ENCODE results near the gene KRT40. TPM values are rescaled to one million over a fixed set of nuclear protein-coding genes. Genes with fewer than 3 reads are reported as not detected.
A peak's percentile ranks its signal among the peaks of the same experiment; 100 is the strongest.

Gene KRT40
- total and polyA plus RNA-seq, 2 of the 4 experiments (the other 2 are of a cell fraction), result not detected

GRCh38 chr17:40980117-40980516 is 4.0 kb downstream of the KRT40 start:
- no peak for ATAC-seq (ENCODE audit: low read depth)

More at GRCh38 chr17:40980117-40980516, 4.0 kb downstream of the KRT40 start:
- in situ Hi-C loops (cut with MboI; ENCODE audit: low sequenced_read_pairs) (no loop called here), intact Hi-C loops (cut with micrococcal nuclease) (no loop called here), dilution Hi-C loops (cut with HindIII; ENCODE audit: low sequenced_read_pairs, unreplicated experiment) (no loop called here)
- POLR2A ChIA-PET (ENCODE audit: unreplicated experiment), result interaction anchor here (0.6 kb wide), 1 partner anchor 35 kb away, joined by 4 read pairs; no protein-coding TSS in a partner anchor
- Histone ChIP-seq H3K27ac (ENCODE audit: insufficient read depth, low read length) (no peak overlapping the region), H2AK9ac (replicated peaks; ENCODE audit: low read depth, low read length, poor library complexity) (no peak overlapping the region), H4K91ac (ENCODE audit: insufficient read depth, low read depth, low read length) (no peak overlapping the region), H2AFZ (replicated peaks; ENCODE audit: low read length, poor library complexity) (peak overlapping the region; percentile 75), H4K8ac (ENCODE audit: low read depth in 2 of 2, low read length in 2 of 2) (no peak overlapping the region), H3K27me3 (ENCODE audit: control insufficient read depth, insufficient read depth, low read length) (no peaks in the 10 kb centered on the region), H3K79me1 (ENCODE audit: low read depth in 1 of 2, low read length in 2 of 2) (no peaks in the 10 kb centered on the region), H3K36me3 (ENCODE audit: control insufficient read depth, insufficient read depth, low read length) (no peaks in the 10 kb centered on the region), H3K9me3 (ENCODE audit: control insufficient read depth, insufficient read depth, low read length) (no peaks in the 10 kb centered on the region), H2AK5ac (ENCODE audit: low read depth, low read length) (peak overlapping the region; percentile 35; the same call in 1 of the 2 replicates), H3K9ac (ENCODE audit: low read depth, low read length) (no peak overlapping the region), H2BK20ac (ENCODE audit: low read depth, low read length) (0 out of 2 replicates have a peak overlapping the region, but pooled peaks have one; percentile 1), H3K23ac (ENCODE audit: low read depth, low read length) (no peak overlapping the region), H3K14ac (replicated peaks; ENCODE audit: low read depth, low read length) (no peak overlapping the region), H3K56ac (ENCODE audit: extremely low read depth, insufficient read depth, low read length) (no peak overlapping the region), H3K4ac (ENCODE audit: low read depth, low read length) (no peak overlapping the region), H4K20me1 (ENCODE audit: insufficient read depth, low read length) (no peaks in the 10 kb centered on the region), H3K18ac (ENCODE audit: low read depth, low read length) (no peak overlapping the region), H3K4me1 (ENCODE audit: control insufficient read depth, insufficient read depth, low read length) (peaks cover 5% of the 10 kb centered on the region), H3K9me1 (ENCODE audit: insufficient read depth, low read length) (no peaks in the 10 kb centered on the region), H3K4me2 (ENCODE audit: low read depth, low read length) (no peak overlapping the region), H3K4me3 (ENCODE audit: insufficient read depth, low read depth, low read length) (no peak overlapping the region), H2BK15ac (ENCODE audit: low read depth, low read length) (no peak overlapping the region; the same call in 2 of the 3 replicates), H4K5ac (ENCODE audit: low read depth, low read length) (no peak overlapping the region), H2BK5ac (ENCODE audit: low read depth, low read length, poor library complexity, severe bottlenecking) (no peak overlapping the region), H2BK120ac (ENCODE audit: low read depth, low read length) (no peak overlapping the region)
- no TSS peak for BruUV-seq (replicated peaks)
- TF ChIP-seq FOS (IDR thresholded peaks at IDR 0.05; ENCODE audit: low read depth, low read length), result no peak
- no peak for TF ChIP-seq ELK1 (IDR thresholded peaks at IDR 0.05; ENCODE audit: borderline replicate concordance, low read depth, low read length)
- no peak for TF ChIP-seq BHLHE40 (IDR thresholded peaks at IDR 0.05; ENCODE audit: low read depth, low read length)
- TF ChIP-seq MAFK (IDR thresholded peaks at IDR 0.05; ENCODE audit: low read depth, low read length), result no peak
- no peak for TF ChIP-seq NFE2L2 (IDR thresholded peaks at IDR 0.05; ENCODE audit: low read depth, low read length)
- TF ChIP-seq CHD1 (IDR thresholded peaks at IDR 0.05; ENCODE audit: low read depth, low read length), result no peak
- no peak for TF ChIP-seq CTCF (conservative IDR thresholded peaks at IDR 0.05; ENCODE audit: low read depth, low read length)
- WGBS, 2 experiments (ENCODE audit: extremely low coverage in 2 of 2, insufficient read length in 1 of 2), result 80% methylated on average over 1 of the region's 3 CpGs; no CpG with 5 or more reads in 1 of the 2 experiments
- CTCF ChIA-PET, result no interaction called here
- no peak for DNase-seq

All from IMR-90 (cell line).